MM.1S (cell line): ENCODE results near the gene CPLX4.

Source experiments
- DNase-seq: peaks from one replicate; pipeline ENCODE4 v3.0.0-alpha.2; 2015
- H2AFZ ChIP-seq: fragments of 300-600 bp; sonication (generic); 2 replicates; pipeline ENCODE4 v1.6.0; 2016; ENCODE audit warnings: antibody characterized with exemption, low read length
- H3F3A ChIP-seq: fragments of 300-600 bp; sonication (generic); 2 replicates; pipeline ENCODE4 v1.6.1; 2016; ENCODE audit warnings: mild to moderate bottlenecking, antibody characterized with exemption, low read length, moderate library complexity, mixed read lengths; ENCODE audit not compliant: insufficient read depth
- H3K27ac ChIP-seq: fragments of 300-600 bp; sonication (generic); 2 replicates; pipeline ENCODE4 v1.5.1; 2016; ENCODE audit warnings: mild to moderate bottlenecking, low read length
- H3K27me3 ChIP-seq: fragments of 300-600 bp; sonication (generic); replicated peaks from 2 replicates; pipeline ENCODE4 v1.6.0; 2016; ENCODE audit warnings: low read length; ENCODE audit not compliant: insufficient read depth
- H3K36me3 ChIP-seq: fragments of 300-600 bp; sonication (generic); replicated peaks from 2 replicates; pipeline ENCODE4 v1.6.1; 2016; ENCODE audit warnings: mild to moderate bottlenecking, low read length, mixed read lengths; ENCODE audit not compliant: insufficient read depth
- H3K4me1 ChIP-seq: fragments of 300-600 bp; sonication (generic); 2 replicates; pipeline ENCODE4 v1.6.1; 2016; ENCODE audit warnings: low read length, mixed read lengths
- H3K4me2 ChIP-seq: fragments of 300-600 bp; sonication (generic); 2 replicates; pipeline ENCODE4 v1.6.0; 2016; ENCODE audit warnings: low read depth, low read length
- H3K4me3 ChIP-seq: fragments of 300-600 bp; sonication (generic); 2 replicates; pipeline ENCODE4 v1.5.1; 2016; ENCODE audit warnings: low read length, mixed read lengths
- H3K79me2 ChIP-seq: fragments of 300-600 bp; sonication (generic); 2 replicates; pipeline ENCODE4 v1.6.1; 2016; ENCODE audit warnings: mixed run types, low read length, mixed read lengths
- H3K9ac ChIP-seq: fragments of 300-600 bp; sonication (generic); 2 replicates; pipeline ENCODE4 v1.6.1; 2016; ENCODE audit warnings: low read length, mixed read lengths
- H3K9me2 ChIP-seq: fragments of 300-600 bp; sonication (generic); replicated peaks from 2 replicates; pipeline ENCODE4 v1.6.1; 2016; ENCODE audit warnings: mild to moderate bottlenecking, low read length, mixed read lengths; ENCODE audit not compliant: insufficient read depth
- H3K9me3 ChIP-seq: fragments of 300-600 bp; sonication (generic); replicated peaks from 2 replicates; pipeline ENCODE4 v1.6.1; 2016; ENCODE audit warnings: mild to moderate bottlenecking, low read length, mixed read lengths; ENCODE audit not compliant: insufficient read depth
- H4K20me1 ChIP-seq: fragments of 300-600 bp; sonication (generic); 2 replicates; pipeline ENCODE4 v1.6.1; 2016; ENCODE audit warnings: mild to moderate bottlenecking, low read length, moderate library complexity, mixed read lengths; ENCODE audit not compliant: insufficient read depth
- EZH2 ChIP-seq: fragments of 300-600 bp; sonication (generic); optimal IDR thresholded peaks from 2 replicates; pipeline ENCODE3; 2017; ENCODE audit warnings: low read depth, mild to moderate bottlenecking, antibody characterized with exemption, low read length, mixed read lengths
- EZH2phosphoT487 ChIP-seq: fragments of 300-600 bp; sonication (generic); IDR thresholded peaks from 2 replicates; pipeline ENCODE4 v1.6.1; 2018; ENCODE audit warnings: antibody characterized with exemption, low read length
- TF ChIP-seq, protein P1 (sequence below): fragments of 300-600 bp; sonication (generic); IDR thresholded peaks from 2 replicates; pipeline ENCODE4 v1.5.1; 2016; ENCODE audit warnings: antibody characterized with exemption, low read length, mixed read lengths

CPLX4 gene

DNA sequence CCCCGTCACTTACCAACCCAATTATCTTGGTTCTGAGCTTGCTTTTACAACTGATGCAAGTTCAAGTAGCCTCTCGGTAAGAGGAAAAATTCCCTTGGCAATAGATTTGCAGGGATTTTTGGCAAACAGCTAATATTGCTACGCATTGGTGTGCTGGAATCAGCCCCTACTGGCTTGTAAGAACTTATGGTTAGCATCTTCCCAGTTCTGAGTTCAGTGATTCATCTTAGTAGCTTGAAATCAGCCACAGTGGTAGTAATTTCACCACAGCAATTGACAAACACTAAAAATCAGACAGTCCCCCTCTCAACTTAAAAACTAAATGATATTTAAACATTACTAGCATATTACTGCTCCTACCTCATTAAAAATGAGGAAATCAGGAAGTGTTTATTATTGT is 39.3 kb downstream of the CPLX4 start:
- Histone ChIP-seq H4K20me1 (no peaks in the 10 kb centered on the region), H3K9me3 (no peaks in the 10 kb centered on the region), H3K4me3 (no peak overlapping the region), H3K4me2 (no peak overlapping the region), H3K27me3 (no peaks in the 10 kb centered on the region), H3K79me2 (no peaks in the 10 kb centered on the region), H3K27ac (no peak overlapping the region), H3K9ac (no peak overlapping the region), H3K4me1 (no peaks in the 10 kb centered on the region), H3F3A (no peaks in the 10 kb centered on the region), H3K9me2 (no peaks in the 10 kb centered on the region), H3K36me3 (no peaks in the 10 kb centered on the region), H2AFZ (no peak overlapping the region)
- DNase-seq: no peak
- TF ChIP-seq EZH2phosphoT487 (no peak), EZH2 (no peak)
- TF ChIP-seq, protein P1, sequence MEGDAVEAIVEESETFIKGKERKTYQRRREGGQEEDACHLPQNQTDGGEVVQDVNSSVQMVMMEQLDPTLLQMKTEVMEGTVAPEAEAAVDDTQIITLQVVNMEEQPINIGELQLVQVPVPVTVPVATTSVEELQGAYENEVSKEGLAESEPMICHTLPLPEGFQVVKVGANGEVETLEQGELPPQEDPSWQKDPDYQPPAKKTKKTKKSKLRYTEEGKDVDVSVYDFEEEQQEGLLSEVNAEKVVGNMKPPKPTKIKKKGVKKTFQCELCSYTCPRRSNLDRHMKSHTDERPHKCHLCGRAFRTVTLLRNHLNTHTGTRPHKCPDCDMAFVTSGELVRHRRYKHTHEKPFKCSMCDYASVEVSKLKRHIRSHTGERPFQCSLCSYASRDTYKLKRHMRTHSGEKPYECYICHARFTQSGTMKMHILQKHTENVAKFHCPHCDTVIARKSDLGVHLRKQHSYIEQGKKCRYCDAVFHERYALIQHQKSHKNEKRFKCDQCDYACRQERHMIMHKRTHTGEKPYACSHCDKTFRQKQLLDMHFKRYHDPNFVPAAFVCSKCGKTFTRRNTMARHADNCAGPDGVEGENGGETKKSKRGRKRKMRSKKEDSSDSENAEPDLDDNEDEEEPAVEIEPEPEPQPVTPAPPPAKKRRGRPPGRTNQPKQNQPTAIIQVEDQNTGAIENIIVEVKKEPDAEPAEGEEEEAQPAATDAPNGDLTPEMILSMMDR: no peak

DNA sequence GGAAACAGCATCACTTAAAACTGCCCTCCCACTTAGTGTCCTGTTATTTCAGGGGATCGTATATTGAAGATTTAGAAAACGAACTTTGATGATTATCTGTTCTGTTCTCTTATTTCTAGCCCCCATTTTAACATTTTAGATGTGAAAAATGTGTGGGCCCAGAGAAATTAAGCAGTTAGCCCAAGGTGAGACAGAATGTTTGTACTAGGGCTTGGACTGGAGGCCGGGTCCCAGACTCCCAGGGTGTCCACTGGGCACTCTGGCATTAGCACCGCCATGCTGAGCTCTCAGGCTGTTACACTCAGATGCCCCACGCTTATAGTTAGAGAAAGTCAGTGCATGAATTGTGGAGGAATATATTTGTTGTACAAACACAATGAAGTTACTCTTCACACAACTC is 39.7 kb downstream of the CPLX4 start:
- H3K4me1 ChIP-seq: no peaks in the 10 kb centered on the region
- no peaks in the 10 kb centered on the region for H3F3A ChIP-seq
- no peaks in the 10 kb centered on the region for H4K20me1 ChIP-seq
- no peak for DNase-seq
- no peak overlapping the region for H2AFZ ChIP-seq
- no peak overlapping the region for H3K4me2 ChIP-seq
- TF ChIP-seq EZH2 (no peak), EZH2phosphoT487 (no peak)
- TF ChIP-seq, protein P1: no peak
- H3K4me3 ChIP-seq: no peak overlapping the region
- H3K27me3 ChIP-seq: no peaks in the 10 kb centered on the region
- no peaks in the 10 kb centered on the region for H3K9me3 ChIP-seq
- no peaks in the 10 kb centered on the region for H3K79me2 ChIP-seq
- H3K9me2 ChIP-seq: no peaks in the 10 kb centered on the region
- no peak overlapping the region for H3K27ac ChIP-seq
- H3K36me3 ChIP-seq: no peaks in the 10 kb centered on the region
- no peak overlapping the region for H3K9ac ChIP-seq

DNA sequence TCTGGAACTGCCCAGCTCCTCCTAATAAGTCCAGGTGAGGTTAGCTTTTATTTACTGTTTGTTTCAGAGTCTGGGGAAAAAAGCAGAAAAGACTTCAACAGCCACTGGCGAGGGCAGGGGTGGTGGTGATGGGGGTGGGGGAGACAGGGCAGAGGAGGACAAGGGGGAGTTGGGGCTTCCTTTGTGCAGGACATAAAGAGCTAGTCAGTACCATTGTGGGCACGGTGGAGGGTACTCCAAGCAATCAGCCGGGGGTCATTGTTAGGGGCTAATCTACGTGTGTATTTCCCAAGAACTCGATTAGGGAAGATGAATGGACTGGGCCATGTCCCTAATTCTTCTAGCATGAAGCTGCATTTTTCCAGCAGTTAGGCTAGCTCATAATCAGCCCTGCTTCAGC is 42.4 kb downstream of the CPLX4 start:
- no peaks in the 10 kb centered on the region for H3K79me2 ChIP-seq
- no peak for DNase-seq
- no peak overlapping the region for H3K4me2 ChIP-seq
- TF ChIP-seq, protein P1: no peak
- TF ChIP-seq EZH2phosphoT487: no peak
- no peak for TF ChIP-seq EZH2
- peaks cover 12% of the 10 kb centered on the region for H3K27me3 ChIP-seq
- no peaks in the 10 kb centered on the region for H4K20me1 ChIP-seq
- no peak overlapping the region for H3K9ac ChIP-seq
- no peak overlapping the region for H3K4me3 ChIP-seq
- H3K4me1 ChIP-seq: 0 out of 2 replicates have a peak, but pooled peaks cover 4% of the 10 kb centered on the region
- H3K9me2 ChIP-seq: no peaks in the 10 kb centered on the region
- H3K9me3 ChIP-seq: no peaks in the 10 kb centered on the region
- H2AFZ ChIP-seq: no peak overlapping the region
- no peaks in the 10 kb centered on the region for H3K36me3 ChIP-seq
- no peak overlapping the region for H3K27ac ChIP-seq
- no peaks in the 10 kb centered on the region for H3F3A ChIP-seq
